Measurements from ENCODE around the gene GPRIN1. TPM values are rescaled to one million over a fixed set of nuclear protein-coding genes. Genes with fewer than 3 reads are reported as not detected.

Gene GPRIN1
- total RNA-seq, 1 experiment from 2014 or later = 16.7 TPM

- no peaks in the 10 kb centered on the region for H3K36me3 ChIP-seq (ENCODE audit: insufficient read depth, low read length, poor library complexity, severe bottlenecking)
- ChIA-PET POLR2A (ENCODE audit: low non-redundant PET) (no interaction called here), CTCF (no interaction called here)
- no peaks in the 10 kb centered on the region for H3K27me3 ChIP-seq (replicated peaks; ENCODE audit: insufficient read depth, low read depth, low read length, poor library complexity)
- BruUV-seq (replicated peaks) = no TSS peak
- no peaks in the 10 kb centered on the region for H3K9me3 ChIP-seq (ENCODE audit: low read depth, low read length, poor library complexity, severe bottlenecking)
- no peak for TF ChIP-seq EZH2 (IDR thresholded peaks at IDR 0.05; ENCODE audit: borderline replicate concordance, low read depth, low read length, poor library complexity, severe bottlenecking)
- no peak for TF ChIP-seq CTCF (conservative IDR thresholded peaks at IDR 0.05; ENCODE audit: low read depth, low read length)
- H3K4me1 ChIP-seq (ENCODE audit: insufficient read depth, low read length, poor library complexity, severe bottlenecking) = no peaks in the 10 kb centered on the region
- no peak overlapping the region for H3K4me3 ChIP-seq (ENCODE audit: low read depth, low read length, poor library complexity, severe bottlenecking)
- intact Hi-C loops (cut with micrococcal nuclease; ENCODE audit: unreplicated experiment) = no loop called here
- no peak for DNase-seq (ENCODE audit: low spot score)
- no peak overlapping the region for H3K27ac ChIP-seq (ENCODE audit: low read depth, low read length, poor library complexity, severe bottlenecking)
These were observed 29.3 kb upstream of the GPRIN1 start for GRCh38 chr5:176639208-176639607.

GRCh38 chr5:176638437-176638836 is 28.5 kb upstream of the GPRIN1 start:
- intact Hi-C loops (cut with micrococcal nuclease; ENCODE audit: unreplicated experiment) = no loop called here
- TF ChIP-seq CTCF (conservative IDR thresholded peaks at IDR 0.05; ENCODE audit: low read depth, low read length) (no peak), EZH2 (IDR thresholded peaks at IDR 0.05; ENCODE audit: borderline replicate concordance, low read depth, low read length, poor library complexity, severe bottlenecking) (no peak)
- POLR2A ChIA-PET (ENCODE audit: low non-redundant PET) = no interaction called here
- no peaks in the 10 kb centered on the region for H3K9me3 ChIP-seq (ENCODE audit: low read depth, low read length, poor library complexity, severe bottlenecking)
- no peaks in the 10 kb centered on the region for H3K27me3 ChIP-seq (replicated peaks; ENCODE audit: insufficient read depth, low read depth, low read length, poor library complexity)
- no peak for DNase-seq (ENCODE audit: low spot score)
- H3K36me3 ChIP-seq (ENCODE audit: insufficient read depth, low read length, poor library complexity, severe bottlenecking) = no peaks in the 10 kb centered on the region
- no peak overlapping the region for H3K27ac ChIP-seq (ENCODE audit: low read depth, low read length, poor library complexity, severe bottlenecking)
- no peak overlapping the region for H3K4me3 ChIP-seq (ENCODE audit: low read depth, low read length, poor library complexity, severe bottlenecking)
- no TSS peak for BruUV-seq (replicated peaks)
- H3K4me1 ChIP-seq (ENCODE audit: insufficient read depth, low read length, poor library complexity, severe bottlenecking) = peaks cover 6% of the 10 kb centered on the region
- CTCF ChIA-PET = no interaction called here

GRCh38 chr5:176637556-176637955 is 27.6 kb upstream of the GPRIN1 start:
- Histone ChIP-seq H3K27ac (ENCODE audit: low read depth, low read length, poor library complexity, severe bottlenecking) (no peak overlapping the region), H3K4me3 (ENCODE audit: low read depth, low read length, poor library complexity, severe bottlenecking) (no peak overlapping the region), H3K36me3 (ENCODE audit: insufficient read depth, low read length, poor library complexity, severe bottlenecking) (no peaks in the 10 kb centered on the region), H3K9me3 (ENCODE audit: low read depth, low read length, poor library complexity, severe bottlenecking) (no peaks in the 10 kb centered on the region), H3K4me1 (ENCODE audit: insufficient read depth, low read length, poor library complexity, severe bottlenecking) (peaks cover 12% of the 10 kb centered on the region), H3K27me3 (replicated peaks; ENCODE audit: insufficient read depth, low read depth, low read length, poor library complexity) (no peaks in the 10 kb centered on the region)
- CTCF ChIA-PET = no interaction called here
- intact Hi-C loops (cut with micrococcal nuclease; ENCODE audit: unreplicated experiment) = no loop called here
- BruUV-seq (replicated peaks) = no TSS peak
- POLR2A ChIA-PET (ENCODE audit: low non-redundant PET) = no interaction called here
- no peak for DNase-seq (ENCODE audit: low spot score)
- TF ChIP-seq EZH2 (IDR thresholded peaks at IDR 0.05; ENCODE audit: borderline replicate concordance, low read depth, low read length, poor library complexity, severe bottlenecking) = no peak
- TF ChIP-seq CTCF (conservative IDR thresholded peaks at IDR 0.05; ENCODE audit: low read depth, low read length) = no peak

Data from A673 (cell line).